HG03521 (cell line): ENCODE data around the gene AP4B1.

Source experiments
- ATAC-seq: cut with Tn5 transposase; IDR thresholded peaks from one replicate; pipeline ENCODE4 v1.9.1; 2021; ENCODE audit warnings: mild to moderate bottlenecking, moderate library complexity; ENCODE audit not compliant: unreplicated experiment

The AP4B1 gene

GRCh38 chr1:113895961-113896360, 8.6 kb downstream of the AP4B1 start:
- no peak for ATAC-seq

GRCh38 chr1:113895098-113895497, 9.5 kb downstream of the AP4B1 start:
- no peak for ATAC-seq

DNA sequence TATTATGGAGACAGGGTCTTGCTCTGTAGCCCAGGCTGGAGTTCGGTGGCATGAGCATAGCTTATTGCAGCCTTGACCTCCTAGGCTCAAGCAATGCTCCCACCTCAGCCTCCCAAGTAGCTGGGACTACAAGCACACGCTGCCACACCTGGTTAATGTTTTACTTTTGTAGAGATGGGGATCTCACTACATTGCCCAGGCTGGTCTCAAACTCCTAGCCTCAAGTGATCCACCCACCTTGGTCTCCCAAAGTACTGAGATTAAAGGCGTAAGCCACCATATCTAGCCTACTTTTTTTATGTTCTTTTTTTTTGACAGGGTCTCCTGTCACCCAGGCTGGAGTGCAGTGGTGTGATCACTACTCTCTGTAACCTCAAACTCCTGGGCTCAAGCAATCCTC, 11.3 kb downstream of the AP4B1 start:
- no peak for ATAC-seq

DNA sequence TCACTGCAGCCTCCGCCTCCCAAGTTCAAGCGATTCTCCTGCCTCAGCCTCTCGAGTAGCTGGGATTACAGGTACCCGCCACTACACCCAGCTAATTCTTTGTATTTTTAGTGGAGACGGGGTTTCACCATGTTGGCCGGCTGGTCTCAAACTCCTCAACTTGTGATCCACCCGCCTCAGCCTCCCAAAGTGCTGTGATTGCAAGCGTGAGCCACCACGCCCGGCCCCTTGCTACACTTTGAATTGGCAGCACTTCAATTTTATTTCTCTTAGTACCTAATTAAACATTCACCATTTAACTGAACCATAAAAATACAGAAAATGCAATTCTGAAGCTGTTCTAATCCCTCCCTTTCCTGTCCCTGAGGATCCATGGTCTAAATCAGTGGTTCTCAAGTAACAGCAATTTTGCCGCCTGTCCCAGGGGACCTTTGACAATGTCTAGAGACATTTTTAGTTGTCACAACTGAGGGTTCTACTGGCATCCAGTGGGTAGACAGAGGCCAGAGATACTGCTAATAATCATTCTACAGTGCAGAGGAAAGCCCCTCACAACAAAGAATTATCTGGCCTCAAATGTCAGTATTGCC, 12.9 kb downstream of the AP4B1 start:
- no peak for ATAC-seq

GRCh38 chr1:113890816-113891215, 13.8 kb downstream of the AP4B1 start:
- no peak for ATAC-seq

DNA sequence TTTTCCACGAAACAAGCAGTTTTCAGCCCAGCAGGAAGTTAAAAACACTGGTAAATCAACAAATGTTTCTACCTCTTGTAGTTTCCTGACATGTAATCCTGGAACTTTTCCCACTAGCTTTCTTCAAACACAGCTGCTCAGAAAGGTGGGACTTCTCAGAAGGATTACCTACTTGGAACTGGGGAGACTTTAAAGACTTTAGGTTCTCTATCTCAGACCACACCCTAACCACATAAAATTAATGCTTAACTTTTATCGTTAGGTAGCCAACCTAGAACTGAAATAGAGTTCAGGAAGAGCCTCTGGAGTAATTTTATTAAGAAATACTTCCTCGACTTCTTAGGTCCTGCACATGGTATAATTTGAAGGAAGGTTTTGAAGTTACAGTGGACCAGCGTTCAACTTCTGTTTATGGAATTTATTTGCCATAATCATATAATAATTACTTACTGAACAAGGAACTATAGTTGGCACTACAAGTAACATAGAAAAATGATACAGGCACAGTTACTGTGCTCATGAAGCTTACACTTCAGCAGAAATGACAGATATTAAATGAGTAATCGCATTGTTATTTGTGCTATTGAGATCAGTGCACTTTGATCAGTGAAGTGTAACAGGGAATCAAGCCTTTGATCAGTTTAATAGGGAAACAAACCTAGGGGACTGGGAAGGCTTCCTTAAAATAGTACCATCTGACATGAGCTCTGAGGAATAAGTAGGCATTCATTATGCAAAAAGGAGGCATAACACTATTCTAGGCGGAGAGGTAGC, 17.0 kb downstream of the AP4B1 start, which contains the start of gene BCL2L15:
Gene BCL2L15 (minus strand): TSS at position 180 of the 774 bp plus-strand sequence. CDS start 206 bp downstream, outside the sequence.
- no peak for ATAC-seq

- no peak for ATAC-seq
Measured at GRCh38 chr1:113886417-113887401, 17.9 kb downstream of the AP4B1 start.

DNA sequence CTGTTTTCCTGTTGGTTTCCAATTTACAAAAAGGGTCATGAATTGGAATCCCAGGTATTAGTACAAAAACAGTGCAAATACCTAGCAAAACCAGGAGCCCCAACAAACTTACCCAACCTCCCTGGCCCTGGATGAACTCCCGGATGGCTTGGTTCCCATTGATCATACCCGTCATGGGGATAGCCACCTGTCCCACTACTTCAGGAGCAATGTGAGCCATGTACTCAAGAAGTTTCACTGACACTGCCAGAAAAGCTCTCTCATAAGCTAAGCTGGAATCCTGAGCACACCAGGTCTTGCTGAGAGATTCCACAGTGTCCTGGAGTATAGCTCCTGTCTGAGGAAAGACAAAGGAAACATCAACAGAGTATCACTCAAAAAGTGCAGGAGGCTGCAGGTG, 22.9 kb downstream of the AP4B1 start:
- ATAC-seq = no peak

GRCh38 chr1:113879739-113880038, 24.9 kb downstream of the AP4B1 start:
- no peak for ATAC-seq

DNA sequence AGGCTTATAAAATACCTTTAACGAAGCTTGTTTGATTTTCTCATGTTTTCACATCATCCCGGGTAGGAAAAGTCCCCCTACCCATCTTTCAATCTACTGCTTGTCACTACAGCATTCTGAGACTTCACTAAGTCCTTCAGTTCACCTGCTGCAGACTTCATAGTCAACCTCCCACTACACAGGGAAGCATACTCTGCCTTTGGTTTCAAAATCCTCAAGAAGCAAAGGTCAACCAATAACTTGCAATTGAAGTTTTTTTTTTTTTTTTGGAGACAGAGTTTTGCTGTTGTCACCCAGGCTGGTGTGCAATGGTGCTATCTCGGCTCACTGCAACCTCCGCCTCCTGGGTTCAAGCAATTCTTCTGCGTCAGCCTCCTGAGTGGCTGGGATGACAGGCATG, 28.4 kb downstream of the AP4B1 start:
- no peak for ATAC-seq

DNA sequence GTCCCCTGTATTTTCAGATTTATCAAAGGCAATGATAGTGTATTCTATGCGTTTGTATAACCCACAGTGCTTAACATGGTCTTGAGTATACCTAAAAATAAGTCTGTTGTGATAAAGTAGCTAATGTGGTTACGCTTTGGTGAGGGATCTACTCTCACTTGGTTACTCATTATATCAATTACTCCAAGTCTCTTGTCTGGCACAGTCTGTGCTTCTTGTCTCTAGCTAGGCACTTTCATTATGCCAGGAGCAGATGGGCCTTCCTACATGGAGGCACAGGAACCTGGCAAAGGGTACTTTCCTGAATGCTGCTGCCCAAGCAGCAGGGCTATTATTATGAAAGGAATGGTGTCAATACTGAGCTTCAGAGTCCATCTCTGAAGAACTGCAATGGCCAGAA, 28.9 kb downstream of the AP4B1 start:
- no peak for ATAC-seq

DNA sequence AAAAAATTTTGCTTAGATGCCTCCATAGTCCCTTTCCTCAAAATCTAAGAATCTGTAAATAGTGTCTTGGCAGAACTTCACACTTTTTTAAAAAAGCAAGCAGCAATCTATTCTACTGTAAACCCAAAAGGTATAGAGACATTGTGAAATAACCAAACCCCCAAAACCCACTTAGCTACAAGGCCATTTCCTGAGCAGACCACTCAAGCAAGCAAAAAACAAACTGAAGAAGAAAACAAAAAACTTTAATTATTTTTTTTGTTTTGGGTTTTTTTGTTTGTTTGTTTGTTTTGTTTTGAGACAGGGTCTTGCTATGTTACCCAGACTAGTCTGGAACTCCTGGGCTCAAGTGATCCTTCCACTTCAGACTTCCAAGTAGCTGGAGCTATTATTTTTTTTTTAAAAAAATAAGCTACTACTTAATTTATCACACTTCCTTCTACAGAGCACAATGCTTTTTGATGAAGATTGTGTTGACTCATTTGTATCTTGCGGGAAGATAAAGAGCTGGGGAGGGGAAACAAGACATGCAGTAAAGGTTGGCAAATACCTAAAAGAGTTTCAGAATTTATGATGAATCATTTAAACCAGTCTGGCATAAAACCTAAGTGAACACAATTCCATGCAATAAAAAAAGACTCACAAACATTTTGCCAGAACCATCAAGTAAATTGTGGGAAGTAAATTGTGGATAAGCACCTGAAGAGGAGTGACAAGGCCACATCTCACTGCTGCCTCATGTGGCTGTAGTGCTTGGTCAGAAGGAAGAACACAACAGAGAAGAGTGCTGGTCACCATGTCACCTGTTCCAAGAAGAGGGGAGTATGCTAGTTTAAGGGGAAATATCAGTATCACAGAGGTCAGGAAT, 30.4 kb downstream of the AP4B1 start:
- ATAC-seq = peak; percentile 36

GRCh38 chr1:113872219-113872935, 32.2 kb downstream of the AP4B1 start:
- ATAC-seq = no peak

DNA sequence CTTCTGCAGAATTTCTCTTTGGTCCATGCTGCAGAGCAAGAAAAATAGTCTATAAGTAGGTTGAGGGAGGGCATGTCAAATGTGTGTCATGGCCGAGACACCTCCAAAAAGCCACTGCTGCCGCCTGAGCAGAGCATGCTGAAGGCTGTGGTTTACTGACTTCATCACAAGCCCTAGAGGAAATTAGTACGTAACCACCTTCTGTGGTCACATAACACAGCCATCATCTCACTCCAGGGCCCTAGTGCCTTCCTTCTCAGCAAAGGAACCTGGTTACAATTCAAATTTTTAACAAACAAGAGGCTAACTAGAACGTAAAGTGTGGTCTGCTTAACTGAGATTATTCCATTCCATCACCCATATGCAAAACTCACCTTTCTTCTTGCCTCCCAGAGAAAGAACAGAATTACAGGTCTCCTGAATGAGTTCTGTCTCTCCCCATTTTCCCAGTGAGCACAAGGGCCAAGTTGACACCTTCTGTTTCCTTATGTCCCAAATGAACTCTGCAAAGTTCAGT, 32.9 kb downstream of the AP4B1 start, which contains the start of gene PTPN22:
Gene PTPN22 (minus strand): TSS at position 116 of the 517 bp plus-strand sequence.
- ATAC-seq = peak; percentile 94

- no peak for ATAC-seq
Measured at GRCh38 chr1:113870778-113871177, 33.8 kb downstream of the AP4B1 start.

DNA sequence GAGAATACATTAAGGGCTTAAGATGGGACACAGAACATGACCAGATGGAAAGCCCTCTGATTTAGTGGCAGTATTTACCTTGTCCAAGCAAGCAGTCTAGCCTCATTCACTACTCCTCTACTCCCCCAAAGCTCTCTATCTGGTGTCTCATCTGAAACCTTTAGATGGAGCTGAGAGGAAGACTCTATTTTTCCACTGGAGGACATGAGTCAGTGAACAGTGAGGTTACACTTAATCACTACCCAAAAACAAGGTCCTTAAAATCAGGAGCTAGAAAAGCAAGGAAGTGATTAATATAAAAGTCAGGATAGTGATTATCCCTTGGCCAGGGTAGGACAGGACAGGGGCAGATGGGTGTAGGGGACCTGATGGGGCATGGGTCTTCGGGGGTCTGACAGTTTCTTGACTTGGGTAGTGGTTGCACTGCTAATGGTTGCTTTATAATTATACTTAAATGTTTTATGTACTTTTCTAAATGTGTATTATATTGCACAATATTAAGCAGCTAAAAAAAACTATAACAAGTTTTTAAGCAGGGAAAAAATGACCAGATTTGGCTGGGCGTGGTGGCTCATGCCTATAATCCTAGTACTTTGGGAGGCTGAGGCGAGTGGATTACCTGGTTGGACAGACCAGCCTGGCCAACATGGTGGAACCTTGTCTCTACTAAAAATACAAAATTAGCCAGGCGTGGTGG, 36.1 kb downstream of the AP4B1 start:
- no peak for ATAC-seq

GRCh38 chr1:113861641-113862040, 43.0 kb downstream of the AP4B1 start:
- no peak for ATAC-seq

GRCh38 chr1:113860891-113861290, 43.7 kb downstream of the AP4B1 start:
- ATAC-seq = no peak
